Keratinocyte (primary cell): ENCODE results near the gene PRR5. TPM values are rescaled to one million over a fixed set of nuclear protein-coding genes. Genes with fewer than 3 reads are reported as not detected.

ENCODE experiments used
- DNase-seq: peaks from one replicate; pipeline ENCODE4 v3.0.0-alpha.2; 2011; ENCODE audit warnings: low read depth, missing footprints, low spot score
- FAIRE-seq: peaks from 2 replicates; lab custom pipeline; 2011; peaks lifted over from hg19 to GRCh38; lab: Jason Lieb, UNC
- H2AFZ ChIP-seq: 2 replicates; pipeline ENCODE4 v1.6.0; 2012; ENCODE audit warnings: low read length, control low read depth, inconsistent platforms; ENCODE audit not compliant: control insufficient read depth
- H3K27ac ChIP-seq: 2 replicates; pipeline ENCODE4 v1.5.1; 2011; ENCODE audit warnings: low read length; ENCODE audit not compliant: control insufficient read depth, insufficient read depth
- H3K27me3 ChIP-seq: 3 replicates; pipeline ENCODE4 v1.6.0; 2011; ENCODE audit warnings: low read length; ENCODE audit not compliant: control insufficient read depth, insufficient read depth; ENCODE audit errors: extremely low read depth
- H3K36me3 ChIP-seq, 2 experiments: 2 replicates in 1 of 2; 3 replicates in 1 of 2; pipeline ENCODE4 v1.5.1; 2011; ENCODE audit warnings: low read length in 2 of 2, mild to moderate bottlenecking in 1 of 2; ENCODE audit not compliant: control insufficient read depth in 2 of 2, insufficient read depth in 2 of 2; ENCODE audit errors: extremely low read depth in 1 of 2
- H3K4me1 ChIP-seq: 3 replicates; pipeline ENCODE4 v1.5.1; 2011; ENCODE audit warnings: low read length; ENCODE audit not compliant: control insufficient read depth, insufficient read depth; ENCODE audit errors: extremely low read depth
- H3K4me2 ChIP-seq: 3 replicates; pipeline ENCODE4 v1.6.0; 2011; ENCODE audit warnings: low read depth, low read length; ENCODE audit not compliant: control insufficient read depth, insufficient read depth; ENCODE audit errors: extremely low read depth
- H3K4me3 ChIP-seq, 3 experiments: fragments of 200-600 bp in 1 of 3; sonication (generic) in 1 of 3; 2 replicates in 2 of 3; 3 replicates in 1 of 3; pipeline ENCODE4 v1.5.1; 2011 to 2016; ENCODE audit warnings: low read length in 3 of 3, mild to moderate bottlenecking in 3 of 3, control low read depth in 2 of 3, inconsistent platforms in 1 of 3, low read depth in 1 of 3, mixed read lengths in 1 of 3, mixed run types in 1 of 3, moderate library complexity in 1 of 3; ENCODE audit not compliant: control insufficient read depth in 2 of 3, insufficient read depth in 2 of 3; ENCODE audit errors: extremely low read depth in 1 of 3
- H3K79me2 ChIP-seq: 2 replicates; pipeline ENCODE4 v1.6.0; 2012; ENCODE audit warnings: low read length; ENCODE audit not compliant: control insufficient read depth, insufficient read depth
- H3K9ac ChIP-seq: 3 replicates; pipeline ENCODE4 v1.6.0; 2011; ENCODE audit warnings: low read length; ENCODE audit not compliant: control insufficient read depth, insufficient read depth; ENCODE audit errors: extremely low read depth
- H3K9me1 ChIP-seq: 3 replicates; pipeline ENCODE4 v1.6.0; 2011; ENCODE audit warnings: low read length; ENCODE audit not compliant: control insufficient read depth, insufficient read depth; ENCODE audit errors: extremely low read depth
- H3K9me3 ChIP-seq: 2 replicates; pipeline ENCODE4 v1.5.1; 2012; ENCODE audit warnings: low read depth, low read length; ENCODE audit not compliant: control insufficient read depth
- H4K20me1 ChIP-seq: 3 replicates; pipeline ENCODE4 v1.6.0; 2011; ENCODE audit warnings: low read length; ENCODE audit not compliant: control insufficient read depth, insufficient read depth; ENCODE audit errors: extremely low read depth
- EZH2 ChIP-seq: IDR thresholded peaks from one replicate; pipeline ENCODE4 v1.6.1; 2012; ENCODE audit warnings: inconsistent platforms, mild to moderate bottlenecking, low read length, moderate library complexity
- dilution Hi-C: fragments of 300-500 bp; cut with MboI; formaldehyde crosslinking; loops from one replicate; pipeline ENCODE4 v1.7.0; 2020; ENCODE audit warnings: low sequenced_read_pairs; ENCODE audit not compliant: extremely low pct_ligation_motif_present
- polyA plus RNA-seq, 5 experiments: library from polyadenylated mRNA; depleted of rRNA in 3 of 5; stranded (reverse) in 3 of 5; stranded (forward) in 1 of 5; unstranded in 1 of 5; fragments of >200 nt; gene quantifications; 1 replicate in 1 of 5; 2 replicates in 3 of 5; 3 replicates in 1 of 5; pipeline versions ENCODE4 v1.2.1 to v1.2.3, GENCODE V29; 2011 to 2012; ENCODE audit warnings: missing spikeins in 2 of 5, low read depth in 1 of 5, low replicate concordance in 1 of 5
- TF ChIP-seq, protein P1 (sequence below), 3 experiments: IDR thresholded peaks in 1 of 3; conservative IDR thresholded peaks in 1 of 3; optimal IDR thresholded peaks in 1 of 3; 2 replicates in 2 of 3; 3 replicates in 1 of 3; pipeline versions ENCODE3 to v1.5.1; 2011; ENCODE audit warnings: low read length in 3 of 3, mild to moderate bottlenecking in 3 of 3, moderate library complexity in 2 of 3, control low read depth in 1 of 3, inconsistent platforms in 1 of 3; ENCODE audit not compliant: insufficient read depth in 2 of 3; ENCODE audit errors: extremely low read depth in 1 of 3

PRR5 gene
- polyA plus RNA-seq, 1 donor (not counting 4 experiments of a cell fraction or from before 2014, with no cell fraction given) = 9.1 TPM

DNA sequence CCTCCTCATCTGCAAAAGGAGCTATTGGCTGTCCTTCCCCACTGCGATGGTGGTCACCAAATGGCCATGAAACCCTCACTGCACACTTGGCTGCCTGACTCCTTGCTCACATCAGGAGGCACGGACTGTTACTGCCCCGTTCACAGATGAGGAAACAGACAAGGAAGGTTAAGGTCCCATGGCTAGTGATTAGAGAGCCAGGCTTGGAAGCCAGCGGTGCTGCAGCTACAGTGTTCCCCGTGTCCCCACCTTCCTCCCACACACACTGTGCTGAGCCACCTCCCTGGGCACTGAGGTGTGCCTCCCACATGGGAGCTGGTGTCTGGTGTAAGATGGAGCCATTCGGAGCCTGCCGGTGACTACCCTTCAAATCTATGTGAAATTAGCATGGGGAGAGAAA lies 53.0 kb downstream of the PRR5 start:
- Histone ChIP-seq H3K9me1 (peaks cover 13% of the 10 kb centered on the region), H3K27ac (no peak overlapping the region)

DNA sequence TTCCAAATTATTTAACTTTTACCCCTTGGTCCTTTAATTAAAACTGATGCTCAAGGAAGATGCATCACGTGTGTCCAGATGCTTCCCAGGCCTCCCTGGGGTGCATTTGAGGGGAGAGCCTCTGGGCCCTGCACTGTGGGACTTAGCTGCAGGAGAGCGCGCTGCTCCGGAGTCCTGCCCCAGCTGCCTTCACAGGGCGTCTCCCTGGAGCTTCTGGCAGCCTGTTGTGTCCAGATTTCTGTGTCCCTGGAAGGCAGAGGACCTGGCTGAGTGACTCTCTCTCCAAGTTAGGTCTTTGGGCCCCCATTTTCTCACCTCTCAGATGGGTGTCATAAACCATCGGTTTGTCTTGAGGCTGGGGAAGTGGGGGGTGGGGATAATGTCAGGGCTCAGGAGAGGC lies 53.4 kb downstream of the PRR5 start:
- Histone ChIP-seq H3K36me3 (peaks cover 5 to 6% of the 10 kb centered on the region in 2 experiments), H3K9me1 (peaks cover 13% of the 10 kb centered on the region), H3K4me1 (peaks cover 43% of the 10 kb centered on the region), H3K9me3 (no peaks in the 10 kb centered on the region), H2AFZ (no peak overlapping the region), H3K4me3 (peak overlapping the region in 2 of 3 experiments; percentile 10 to 19), H3K9ac (no peak overlapping the region), H3K27ac (no peak overlapping the region), H4K20me1 (peaks cover 28% of the 10 kb centered on the region), H3K4me2 (peak overlapping the region; percentile 79), H3K79me2 (peaks cover 60% of the 10 kb centered on the region), H3K27me3 (no peaks in the 10 kb centered on the region)
- DNase-seq (no peak), FAIRE-seq (no peak)
- dilution Hi-C loops = no loop called here
- TF ChIP-seq, protein P1, sequence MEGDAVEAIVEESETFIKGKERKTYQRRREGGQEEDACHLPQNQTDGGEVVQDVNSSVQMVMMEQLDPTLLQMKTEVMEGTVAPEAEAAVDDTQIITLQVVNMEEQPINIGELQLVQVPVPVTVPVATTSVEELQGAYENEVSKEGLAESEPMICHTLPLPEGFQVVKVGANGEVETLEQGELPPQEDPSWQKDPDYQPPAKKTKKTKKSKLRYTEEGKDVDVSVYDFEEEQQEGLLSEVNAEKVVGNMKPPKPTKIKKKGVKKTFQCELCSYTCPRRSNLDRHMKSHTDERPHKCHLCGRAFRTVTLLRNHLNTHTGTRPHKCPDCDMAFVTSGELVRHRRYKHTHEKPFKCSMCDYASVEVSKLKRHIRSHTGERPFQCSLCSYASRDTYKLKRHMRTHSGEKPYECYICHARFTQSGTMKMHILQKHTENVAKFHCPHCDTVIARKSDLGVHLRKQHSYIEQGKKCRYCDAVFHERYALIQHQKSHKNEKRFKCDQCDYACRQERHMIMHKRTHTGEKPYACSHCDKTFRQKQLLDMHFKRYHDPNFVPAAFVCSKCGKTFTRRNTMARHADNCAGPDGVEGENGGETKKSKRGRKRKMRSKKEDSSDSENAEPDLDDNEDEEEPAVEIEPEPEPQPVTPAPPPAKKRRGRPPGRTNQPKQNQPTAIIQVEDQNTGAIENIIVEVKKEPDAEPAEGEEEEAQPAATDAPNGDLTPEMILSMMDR (optimal IDR thresholded peaks at IDR 0.05 in 1 of 3, IDR thresholded peaks at IDR 0.05 in 1 of 3, conservative IDR thresholded peaks at IDR 0.05 in 1 of 3; ENCODE audit: extremely low read depth in 1 of 3, insufficient read depth in 2 of 3, low read length in 3 of 3) = no peak
- TF ChIP-seq EZH2 = no peak

More for the DNA sequence above, 53.0 kb downstream of the PRR5 start:
- Histone ChIP-seq H3K36me3 (peaks cover 5 to 6% of the 10 kb centered on the region in 2 experiments), H3K4me2 (peak overlapping the region; percentile 79), H3K9ac (no peak overlapping the region), H2AFZ (no peak overlapping the region), H3K4me3 (no peak overlapping the region), H3K27me3 (no peaks in the 10 kb centered on the region), H3K4me1 (peaks cover 43% of the 10 kb centered on the region), H3K9me3 (no peaks in the 10 kb centered on the region), H3K79me2 (peaks cover 56% of the 10 kb centered on the region), H4K20me1 (peaks cover 28% of the 10 kb centered on the region)
- no peak for DNase-seq
- no peak for TF ChIP-seq EZH2
- TF ChIP-seq, protein P1 (optimal IDR thresholded peaks at IDR 0.05 in 1 of 3, IDR thresholded peaks at IDR 0.05 in 1 of 3, conservative IDR thresholded peaks at IDR 0.05 in 1 of 3; ENCODE audit: extremely low read depth in 1 of 3, insufficient read depth in 2 of 3, low read length in 3 of 3) = no peak
- dilution Hi-C loops = no loop called here
- no peak for FAIRE-seq
